ENCODE data around the gene STN1. TPM values are rescaled to one million over a fixed set of nuclear protein-coding genes. Genes with fewer than 3 reads are reported as not detected.
A peak's percentile ranks its signal among the peaks of the same experiment; 100 is the strongest.

Gene STN1
- total and polyA plus RNA-seq, 9 of the 15 experiments (the other 6 are each of a cell fraction or from before 2014, with no cell fraction given): 9.1 to 19.6 (median 13.8) TPM

- TF ChIP-seq RBM17 (IDR thresholded peaks at IDR 0.05; ENCODE audit: borderline replicate concordance, low read depth, low read length) (no peak), RAD51 (IDR thresholded peaks at IDR 0.05; ENCODE audit: borderline replicate concordance, low read depth) (no peak)
These were observed 1.1 kb downstream of the STN1 start (continued) for GRCh38 chr10:103916876-103917275.

- no peaks in the 10 kb centered on the region for H3K9me1 ChIP-seq (ENCODE audit: control insufficient read depth, insufficient read depth, low read length)
- intact Hi-C loops (cut with micrococcal nuclease) (loop anchor here (5.0 kb wide), 1 partner anchor 206 kb away; the partner anchor contains the start of gene SFR1), in situ Hi-C loops (cut with MboI) (no loop called here)
- H3K4me1 ChIP-seq (replicated peaks in 1 of 2; ENCODE audit: control insufficient read depth in 2 of 2, insufficient read depth in 2 of 2, low read length in 2 of 2): peaks cover 6 to 9% of the 10 kb centered on the region in 2 experiments
- BruUV-seq (replicated peaks): no TSS peak
- H3K9me3 ChIP-seq (replicated peaks; ENCODE audit: control insufficient read depth, insufficient read depth, low read depth, low read length): no peaks in the 10 kb centered on the region; the same call in 1 of the 2 replicates
- TF ChIP-seq HCFC1 (IDR thresholded peaks at IDR 0.05; ENCODE audit: low read depth, low read length) (no peak), MTF1 (CRISPR knock-in tag; IDR thresholded peaks at IDR 0.05; ENCODE audit: borderline replicate concordance) (no peak), NFIC (IDR thresholded peaks at IDR 0.05) (peak; percentile 36; the same call in 1 of the 2 replicates), THAP12 (CRISPR knock-in tag; IDR thresholded peaks at IDR 0.05) (no peak), ZNF785 (CRISPR knock-in tag; IDR thresholded peaks at IDR 0.05) (no peak)
- no peak for DNase-seq (ENCODE audit: extremely low read depth in 1 of 4, low spot score in 3 of 4)
- H3K4me3 ChIP-seq: no peak overlapping the region
- ChIA-PET CTCF (ENCODE audit: low intra/inter-chr PET ratio) (no interaction called here), POLR2A (no interaction called here)
- no peak overlapping the region for H2AFZ ChIP-seq (ENCODE audit: low read depth, low read length)
- H3K36me3 ChIP-seq (ENCODE audit: control insufficient read depth, insufficient read depth, low read length): no peaks in the 10 kb centered on the region; the same call in 2 of the 3 replicates
- H4K20me1 ChIP-seq (replicated peaks; ENCODE audit: control insufficient read depth, insufficient read depth, low read length): 0 out of 2 replicates have a peak, but pooled peaks cover 3% of the 10 kb centered on the region
- peak overlapping the region in 1 of 2 experiments; percentile 86; a peak in 1 of 4 replicates for H3K9ac ChIP-seq (ENCODE audit: insufficient read depth in 1 of 2, low read depth in 2 of 2, low read length in 2 of 2)
- peaks cover 21% of the 10 kb centered on the region for H3K79me2 ChIP-seq (ENCODE audit: control insufficient read depth, insufficient read depth, low read length)
- no peaks in the 10 kb centered on the region for H3K27me3 ChIP-seq (ENCODE audit: control insufficient read depth in 2 of 2, insufficient read depth in 2 of 2, low read length in 2 of 2)
- no peak for ATAC-seq
- H3K27ac ChIP-seq (ENCODE audit: extremely low read depth, low read depth, low read length): no peak overlapping the region
- H3K4me2 ChIP-seq (ENCODE audit: insufficient read depth, low read length): peak overlapping the region; percentile 55
- WGBS (ENCODE audit: insufficient coverage, low coverage, missing lambda C conversion rate): 21% methylated on average over 1 of the region's 1 CpG
- no peak for FAIRE-seq
These were observed 1.7 kb downstream of the STN1 start for GRCh38 chr10:103916254-103916653.

Data from K562 (cell line).